ENCODE data around the gene FBXL7. TPM values are rescaled to one million over a fixed set of nuclear protein-coding genes. Genes with fewer than 3 reads are reported as not detected.

The FBXL7 gene
- polyA plus RNA-seq, 4 donors = 0.22 to 4.2 (median 2.7) TPM

GRCh38 chr5:15700373-15700772, 200.4 kb downstream of the FBXL7 start:
- Histone ChIP-seq H3K27me3 (ENCODE audit: control insufficient read depth in 3 of 3, insufficient read depth in 3 of 3, low read length in 3 of 3) (no peaks in the 10 kb centered on the region), H3K4me3 (ENCODE audit: low read depth in 1 of 3, low read length in 3 of 3) (no peak overlapping the region), H3K27ac (ENCODE audit: low read depth in 1 of 3, low read length in 2 of 3) (no peak overlapping the region), H3K4me1 (ENCODE audit: control insufficient read depth in 3 of 3, insufficient read depth in 2 of 3, low read depth in 1 of 3, low read length in 2 of 3) (peaks cover 0 to 2% (median 0%) of the 10 kb centered on the region in 3 donors), H3K36me3 (ENCODE audit: control insufficient read depth in 3 of 3, insufficient read depth in 2 of 3, low read depth in 1 of 3, low read length in 3 of 3) (no peaks in the 10 kb centered on the region), H3K9me3 (ENCODE audit: control insufficient read depth in 2 of 2, insufficient read depth in 1 of 2, low read depth in 1 of 2, low read length in 1 of 2) (no peaks in the 10 kb centered on the region)
- FAIRE-seq (no peak), DNase-seq (no peak)
- 82 to 95% (median 92%) methylated on average over 2 of the region's 2 CpGs for WGBS, 3 donors

GRCh38 chr5:15702102-15702501, 202.1 kb downstream of the FBXL7 start:
- no peaks in the 10 kb centered on the region for H3K36me3 ChIP-seq (ENCODE audit: control insufficient read depth in 3 of 3, insufficient read depth in 2 of 3, low read depth in 1 of 3, low read length in 3 of 3)
- H3K9me3 ChIP-seq (ENCODE audit: control insufficient read depth in 2 of 2, insufficient read depth in 1 of 2, low read depth in 1 of 2, low read length in 1 of 2) = no peaks in the 10 kb centered on the region
- H3K27ac ChIP-seq (ENCODE audit: low read depth in 1 of 3, low read length in 2 of 3) = no peak overlapping the region
- no peak for FAIRE-seq
- WGBS, 3 donors = 90 to 95% (median 92%) methylated on average over 9 of the region's 9 CpGs
- H3K27me3 ChIP-seq (ENCODE audit: control insufficient read depth in 3 of 3, insufficient read depth in 3 of 3, low read length in 3 of 3) = no peaks in the 10 kb centered on the region
- no peak overlapping the region for H3K4me3 ChIP-seq (ENCODE audit: low read depth in 1 of 3, low read length in 3 of 3)
- DNase-seq = no peak
- no peaks in the 10 kb centered on the region for H3K4me1 ChIP-seq (ENCODE audit: control insufficient read depth in 3 of 3, insufficient read depth in 2 of 3, low read depth in 1 of 3, low read length in 2 of 3)

- 71 to 74% (median 73%) methylated on average over 3 of the region's 3 CpGs for WGBS, 3 donors
- H3K4me3 ChIP-seq (ENCODE audit: low read depth in 1 of 3, low read length in 3 of 3) = no peak overlapping the region
- DNase-seq = no peak
- H3K27me3 ChIP-seq (ENCODE audit: control insufficient read depth in 3 of 3, insufficient read depth in 3 of 3, low read length in 3 of 3) = no peaks in the 10 kb centered on the region
- H3K36me3 ChIP-seq (ENCODE audit: control insufficient read depth in 3 of 3, insufficient read depth in 2 of 3, low read depth in 1 of 3, low read length in 3 of 3) = no peaks in the 10 kb centered on the region
- H3K9me3 ChIP-seq (ENCODE audit: control insufficient read depth in 2 of 2, insufficient read depth in 1 of 2, low read depth in 1 of 2, low read length in 1 of 2) = no peaks in the 10 kb centered on the region
- no peaks in the 10 kb centered on the region for H3K4me1 ChIP-seq (ENCODE audit: control insufficient read depth in 3 of 3, insufficient read depth in 2 of 3, low read depth in 1 of 3, low read length in 2 of 3)
- no peak for FAIRE-seq
- H3K27ac ChIP-seq (ENCODE audit: low read depth in 1 of 3, low read length in 2 of 3) = no peak overlapping the region
These were observed 203.9 kb downstream of the FBXL7 start for GRCh38 chr5:15703901-15704300.

GRCh38 chr5:15704397-15704947, 204.5 kb downstream of the FBXL7 start:
- DNase-seq (no peak), FAIRE-seq (no peak)
- Histone ChIP-seq H3K9me3 (ENCODE audit: control insufficient read depth in 2 of 2, insufficient read depth in 1 of 2, low read depth in 1 of 2, low read length in 1 of 2) (no peaks in the 10 kb centered on the region), H3K4me3 (ENCODE audit: low read depth in 1 of 3, low read length in 3 of 3) (no peak overlapping the region), H3K36me3 (ENCODE audit: control insufficient read depth in 3 of 3, insufficient read depth in 2 of 3, low read depth in 1 of 3, low read length in 3 of 3) (no peaks in the 10 kb centered on the region), H3K27ac (ENCODE audit: low read depth in 1 of 3, low read length in 2 of 3) (no peak overlapping the region), H3K27me3 (ENCODE audit: control insufficient read depth in 3 of 3, insufficient read depth in 3 of 3, low read length in 3 of 3) (no peaks in the 10 kb centered on the region), H3K4me1 (ENCODE audit: control insufficient read depth in 3 of 3, insufficient read depth in 2 of 3, low read depth in 1 of 3, low read length in 2 of 3) (no peaks in the 10 kb centered on the region)

GRCh38 chr5:15707631-15708030, 207.7 kb downstream of the FBXL7 start:
- FAIRE-seq = no peak
- Histone ChIP-seq H3K4me3 (ENCODE audit: low read depth in 1 of 3, low read length in 3 of 3) (no peak overlapping the region), H3K27ac (ENCODE audit: low read depth in 1 of 3, low read length in 2 of 3) (no peak overlapping the region), H3K36me3 (ENCODE audit: control insufficient read depth in 3 of 3, insufficient read depth in 2 of 3, low read depth in 1 of 3, low read length in 3 of 3) (no peaks in the 10 kb centered on the region), H3K4me1 (ENCODE audit: control insufficient read depth in 3 of 3, insufficient read depth in 2 of 3, low read depth in 1 of 3, low read length in 2 of 3) (no peaks in the 10 kb centered on the region), H3K27me3 (ENCODE audit: control insufficient read depth in 3 of 3, insufficient read depth in 3 of 3, low read length in 3 of 3) (no peaks in the 10 kb centered on the region), H3K9me3 (ENCODE audit: control insufficient read depth in 2 of 2, insufficient read depth in 1 of 2, low read depth in 1 of 2, low read length in 1 of 2) (peaks cover 0 to 2% of the 10 kb centered on the region in 2 donors)
- no peak for DNase-seq
- 50 to 67% (median 67%) methylated on average over 2 of the region's 2 CpGs for WGBS, 3 donors

- Histone ChIP-seq H3K4me3 (ENCODE audit: low read depth in 1 of 3, low read length in 3 of 3) (no peak overlapping the region), H3K4me1 (ENCODE audit: control insufficient read depth in 3 of 3, insufficient read depth in 2 of 3, low read depth in 1 of 3, low read length in 2 of 3) (no peaks in the 10 kb centered on the region), H3K9me3 (ENCODE audit: control insufficient read depth in 2 of 2, insufficient read depth in 1 of 2, low read depth in 1 of 2, low read length in 1 of 2) (peaks cover 0 to 2% of the 10 kb centered on the region in 2 donors), H3K27me3 (ENCODE audit: control insufficient read depth in 3 of 3, insufficient read depth in 3 of 3, low read length in 3 of 3) (no peaks in the 10 kb centered on the region), H3K36me3 (ENCODE audit: control insufficient read depth in 3 of 3, insufficient read depth in 2 of 3, low read depth in 1 of 3, low read length in 3 of 3) (no peaks in the 10 kb centered on the region), H3K27ac (ENCODE audit: low read depth in 1 of 3, low read length in 2 of 3) (no peak overlapping the region)
- DNase-seq = no peak
- no peak for FAIRE-seq
- WGBS, 3 donors = 81 to 86% (median 83%) methylated on average over 2 of the region's 2 CpGs
These were observed 211.9 kb downstream of the FBXL7 start for GRCh38 chr5:15711892-15712291.

- no peaks in the 10 kb centered on the region for H3K4me1 ChIP-seq (ENCODE audit: control insufficient read depth in 3 of 3, insufficient read depth in 2 of 3, low read depth in 1 of 3, low read length in 2 of 3)
- no peaks in the 10 kb centered on the region for H3K27me3 ChIP-seq (ENCODE audit: control insufficient read depth in 3 of 3, insufficient read depth in 3 of 3, low read length in 3 of 3)
- H3K9me3 ChIP-seq (ENCODE audit: control insufficient read depth in 2 of 2, insufficient read depth in 1 of 2, low read depth in 1 of 2, low read length in 1 of 2) = no peaks in the 10 kb centered on the region
- no peak overlapping the region for H3K4me3 ChIP-seq (ENCODE audit: low read depth in 1 of 3, low read length in 3 of 3)
- FAIRE-seq = no peak
- no peaks in the 10 kb centered on the region for H3K36me3 ChIP-seq (ENCODE audit: control insufficient read depth in 3 of 3, insufficient read depth in 2 of 3, low read depth in 1 of 3, low read length in 3 of 3)
- H3K27ac ChIP-seq (ENCODE audit: low read depth in 1 of 3, low read length in 2 of 3) = no peak overlapping the region
- 49 to 75% (median 55%) methylated on average over 2 of the region's 2 CpGs for WGBS, 3 donors
- DNase-seq = no peak
These were observed 215.6 kb downstream of the FBXL7 start for GRCh38 chr5:15715535-15715934.

- Histone ChIP-seq H3K4me3 (ENCODE audit: low read depth in 1 of 3, low read length in 3 of 3) (no peak overlapping the region), H3K4me1 (ENCODE audit: control insufficient read depth in 3 of 3, insufficient read depth in 2 of 3, low read depth in 1 of 3, low read length in 2 of 3) (no peaks in the 10 kb centered on the region), H3K9me3 (ENCODE audit: control insufficient read depth in 2 of 2, insufficient read depth in 1 of 2, low read depth in 1 of 2, low read length in 1 of 2) (no peaks in the 10 kb centered on the region), H3K27me3 (ENCODE audit: control insufficient read depth in 3 of 3, insufficient read depth in 3 of 3, low read length in 3 of 3) (no peaks in the 10 kb centered on the region), H3K27ac (ENCODE audit: low read depth in 1 of 3, low read length in 2 of 3) (no peak overlapping the region), H3K36me3 (ENCODE audit: control insufficient read depth in 3 of 3, insufficient read depth in 2 of 3, low read depth in 1 of 3, low read length in 3 of 3) (no peaks in the 10 kb centered on the region)
- WGBS, 3 donors = 56 to 69% (median 67%) methylated on average over 5 of the region's 5 CpGs
- DNase-seq (no peak), FAIRE-seq (no peak)
These were observed 216.0 kb downstream of the FBXL7 start for GRCh38 chr5:15715967-15716366.

GRCh38 chr5:15717001-15717400, 217.0 kb downstream of the FBXL7 start:
- Histone ChIP-seq H3K27ac (ENCODE audit: low read depth in 1 of 3, low read length in 2 of 3) (no peak overlapping the region), H3K27me3 (ENCODE audit: control insufficient read depth in 3 of 3, insufficient read depth in 3 of 3, low read length in 3 of 3) (no peaks in the 10 kb centered on the region), H3K9me3 (ENCODE audit: control insufficient read depth in 2 of 2, insufficient read depth in 1 of 2, low read depth in 1 of 2, low read length in 1 of 2) (no peaks in the 10 kb centered on the region), H3K4me3 (ENCODE audit: low read depth in 1 of 3, low read length in 3 of 3) (no peak overlapping the region), H3K36me3 (ENCODE audit: control insufficient read depth in 3 of 3, insufficient read depth in 2 of 3, low read depth in 1 of 3, low read length in 3 of 3) (no peaks in the 10 kb centered on the region), H3K4me1 (ENCODE audit: control insufficient read depth in 3 of 3, insufficient read depth in 2 of 3, low read depth in 1 of 3, low read length in 2 of 3) (no peaks in the 10 kb centered on the region)
- WGBS, 3 donors = 43 to 61% (median 52%) methylated on average over 4 of the region's 4 CpGs
- DNase-seq (no peak), FAIRE-seq (no peak)
